ENCODE measurements around the gene TENM4. TPM values are rescaled to one million over a fixed set of nuclear protein-coding genes. Genes with fewer than 3 reads are reported as not detected.

The TENM4 gene
- total and polyA plus RNA-seq, 10 of the 15 experiments (the other 5 are each of a cell fraction or from before 2014, with no cell fraction given) = 0.03 to 0.12 (median 0.06) TPM; not detected in 7

DNA sequence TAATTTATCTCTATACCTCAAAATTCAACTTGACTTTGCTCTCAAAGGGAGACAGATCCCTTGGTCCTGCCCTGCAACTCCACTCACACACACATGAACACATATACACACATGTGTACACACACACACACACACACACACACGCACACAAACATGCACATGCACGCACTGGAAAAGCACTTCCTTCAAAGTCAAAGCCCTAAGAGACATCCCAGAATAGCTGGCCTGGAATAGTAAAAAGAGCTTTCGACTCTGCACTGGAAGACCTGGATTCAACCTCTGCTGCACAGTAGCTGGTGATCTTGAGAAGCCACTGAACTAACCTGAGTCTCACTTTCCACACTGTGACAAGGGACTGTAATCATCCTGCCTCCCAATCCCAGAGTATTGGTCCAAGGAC, 26.8 kb downstream of the TENM4 start:
- Histone ChIP-seq H3K9ac (ENCODE audit: control insufficient read depth, insufficient read depth, low read length) (no peak overlapping the region), H3K27me3 (replicated peaks in 1 of 2; ENCODE audit: control insufficient read depth in 2 of 2, insufficient read depth in 2 of 2, low read length in 1 of 2) (no peaks in the 10 kb centered on the region; a peak in 1 of 4 replicates), H3K79me2 (ENCODE audit: control insufficient read depth, insufficient read depth, low read length) (no peaks in the 10 kb centered on the region), H3K4me1 (ENCODE audit: control insufficient read depth, insufficient read depth, low read length) (no peaks in the 10 kb centered on the region), H3K4me2 (ENCODE audit: control insufficient read depth, insufficient read depth) (no peak overlapping the region), H2AFZ (ENCODE audit: control insufficient read depth, low read depth, low read length) (no peak overlapping the region), H3K36me3 (ENCODE audit: control insufficient read depth in 2 of 2, insufficient read depth in 2 of 2, low read length in 1 of 2) (no peaks in the 10 kb centered on the region), H4K20me1 (ENCODE audit: control insufficient read depth, insufficient read depth) (no peaks in the 10 kb centered on the region), H3K4me3 (no peak overlapping the region), H3K9me3 (replicated peaks; ENCODE audit: control insufficient read depth, insufficient read depth, low read length) (no peaks in the 10 kb centered on the region), H3K27ac (ENCODE audit: control insufficient read depth, insufficient read depth) (no peak overlapping the region)
- POLR2A ChIA-PET = interaction anchor here (0.5 to 1.0 kb wide), 2 partner anchors 9 to 115 kb away, joined by 3 read pairs; no protein-coding TSS in a partner anchor
- intact Hi-C loops (cut with micrococcal nuclease; ENCODE audit: unreplicated experiment) (no loop called here), in situ Hi-C loops (cut with MboI) (no loop called here)
- ATAC-seq (no peak), DNase-seq (ENCODE audit: low read depth, low spot score) (no peak), FAIRE-seq (no peak)
- SMC1A ChIA-PET (ENCODE audit: uncharacterized antibody, unreplicated experiment) = interaction anchor here (0.6 to 1.0 kb wide), 3 partner anchors 12 to 131 kb away, joined by 3 to 4 read pairs (median 3); no protein-coding TSS in a partner anchor
- RAD21 ChIA-PET (ENCODE audit: unreplicated experiment) = interaction anchor here (0.6 kb wide), 1 partner anchor 1555 kb away, joined by 3 read pairs; no protein-coding TSS in a partner anchor
- CTCF ChIA-PET = interaction anchor here (1.8 kb wide), 1 partner anchor 13 kb away, joined by 6 read pairs; no protein-coding TSS in a partner anchor
- TF ChIP-seq NR2C2 (IDR thresholded peaks at IDR 0.05; ENCODE audit: borderline replicate concordance, control insufficient read depth, insufficient read length, low read depth) (no peak), DPF2 (IDR thresholded peaks at IDR 0.05) (no peak), ZNF622 (IDR thresholded peaks at IDR 0.05) (no peak), SMC3 (IDR thresholded peaks at IDR 0.05; ENCODE audit: borderline replicate concordance, low read length) (no peak), HDAC6 (IDR thresholded peaks at IDR 0.05; ENCODE audit: unreplicated experiment) (no peak), NFYA (IDR thresholded peaks at IDR 0.05; ENCODE audit: borderline replicate concordance, low read depth, low read length) (no peak), NR2C1 (IDR thresholded peaks at IDR 0.05) (no peak), SIN3A (IDR thresholded peaks at IDR 0.05; ENCODE audit: low read depth, low read length) (no peak), MAX (IDR thresholded peaks at IDR 0.05; ENCODE audit: low read depth, low read length) (no peak), ASH2L (IDR thresholded peaks at IDR 0.05; ENCODE audit: borderline replicate concordance, low read depth) (no peak), CBX3 (IDR thresholded peaks at IDR 0.05; ENCODE audit: borderline replicate concordance, low read depth) (no peak)
- no TSS peak for BruUV-seq (replicated peaks)
- WGBS (ENCODE audit: insufficient coverage, insufficient replicate concordance, low lambda C conversion rate, missing lambda C conversion rate) = 32% methylated on average over 3 of the region's 3 CpGs
